Vagina (tissue), 2 donors: ENCODE measurements around the gene S100A5.

Experiments used
- POLR2AphosphoS5 ChIP-seq, 2 donors: sonication (generic); formaldehyde crosslinking; IDR thresholded peaks; one replicate each; pipeline ENCODE4 v1.9.0; 2017; ENCODE audit warnings: antibody characterized with exemption in 2 of 2, mild to moderate bottlenecking in 2 of 2, low read depth in 1 of 2; ENCODE audit not compliant: insufficient read depth in 1 of 2
- TF ChIP-seq, protein P1 (sequence below), 3 experiments: fragments of 450-650 bp in 2 of 3; fragments of 200-600 bp in 1 of 3; sonication (generic) in 1 of 3; IDR thresholded peaks; one replicate each; pipeline ENCODE4 v1.5.1; 2017 to 2019; ENCODE audit warnings: antibody characterized with exemption in 3 of 3, mild to moderate bottlenecking in 2 of 3, moderate library complexity in 2 of 3

- TF ChIP-seq, protein P1, sequence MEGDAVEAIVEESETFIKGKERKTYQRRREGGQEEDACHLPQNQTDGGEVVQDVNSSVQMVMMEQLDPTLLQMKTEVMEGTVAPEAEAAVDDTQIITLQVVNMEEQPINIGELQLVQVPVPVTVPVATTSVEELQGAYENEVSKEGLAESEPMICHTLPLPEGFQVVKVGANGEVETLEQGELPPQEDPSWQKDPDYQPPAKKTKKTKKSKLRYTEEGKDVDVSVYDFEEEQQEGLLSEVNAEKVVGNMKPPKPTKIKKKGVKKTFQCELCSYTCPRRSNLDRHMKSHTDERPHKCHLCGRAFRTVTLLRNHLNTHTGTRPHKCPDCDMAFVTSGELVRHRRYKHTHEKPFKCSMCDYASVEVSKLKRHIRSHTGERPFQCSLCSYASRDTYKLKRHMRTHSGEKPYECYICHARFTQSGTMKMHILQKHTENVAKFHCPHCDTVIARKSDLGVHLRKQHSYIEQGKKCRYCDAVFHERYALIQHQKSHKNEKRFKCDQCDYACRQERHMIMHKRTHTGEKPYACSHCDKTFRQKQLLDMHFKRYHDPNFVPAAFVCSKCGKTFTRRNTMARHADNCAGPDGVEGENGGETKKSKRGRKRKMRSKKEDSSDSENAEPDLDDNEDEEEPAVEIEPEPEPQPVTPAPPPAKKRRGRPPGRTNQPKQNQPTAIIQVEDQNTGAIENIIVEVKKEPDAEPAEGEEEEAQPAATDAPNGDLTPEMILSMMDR (IDR thresholded peaks at IDR 0.05) = no peak
- no peak for TF ChIP-seq POLR2AphosphoS5 (IDR thresholded peaks at IDR 0.05; ENCODE audit: insufficient read depth in 1 of 2, low read depth in 1 of 2)
These were observed 20.8 kb upstream of the S100A5 start for GRCh38 chr1:153561466-153561985.
